GM19025 (cell line): ENCODE results near the gene CXCL8.

Experiments used
- ATAC-seq: cut with Tn5 transposase; IDR thresholded peaks from one replicate; pipeline ENCODE4 v1.9.1; 2021; ENCODE audit warnings: mild to moderate bottlenecking, low read depth, moderate library complexity; ENCODE audit not compliant: unreplicated experiment

The CXCL8 gene

GRCh38 chr4:73715659-73716058 lies 24.7 kb upstream of the CXCL8 start:
- no peak for ATAC-seq

GRCh38 chr4:73718375-73719373 lies 21.7 kb upstream of the CXCL8 start:
- peak; percentile 89 for ATAC-seq

GRCh38 chr4:73721435-73721834 lies 18.9 kb upstream of the CXCL8 start:
- ATAC-seq = no peak

- no peak for ATAC-seq
Measured at GRCh38 chr4:73721909-73722308, 18.5 kb upstream of the CXCL8 start.

GRCh38 chr4:73723023-73723422 lies 17.3 kb upstream of the CXCL8 start:
- no peak for ATAC-seq

- no peak for ATAC-seq
Measured at GRCh38 chr4:73723928-73724327, 16.4 kb upstream of the CXCL8 start.

GRCh38 chr4:73725510-73725909 lies 14.9 kb upstream of the CXCL8 start:
- no peak for ATAC-seq

GRCh38 chr4:73725985-73726384 lies 14.4 kb upstream of the CXCL8 start:
- ATAC-seq = no peak

- peak; percentile 65 for ATAC-seq
Measured at GRCh38 chr4:73727685-73728084, 12.7 kb upstream of the CXCL8 start.

GRCh38 chr4:73728091-73728741 lies 12.2 kb upstream of the CXCL8 start:
- no peak for ATAC-seq

- ATAC-seq = peak; percentile 55
Measured at GRCh38 chr4:73729534-73730165, 10.7 kb upstream of the CXCL8 start.

- ATAC-seq = no peak
Measured at GRCh38 chr4:73730292-73730691, 10.1 kb upstream of the CXCL8 start.

- ATAC-seq = no peak
Measured at GRCh38 chr4:73730867-73731266, 9.5 kb upstream of the CXCL8 start.

- ATAC-seq = no peak
Measured at GRCh38 chr4:73731968-73732610, 8.3 kb upstream of the CXCL8 start.

GRCh38 chr4:73732759-73733431 lies 7.5 kb upstream of the CXCL8 start:
- no peak for ATAC-seq

GRCh38 chr4:73734530-73735001 lies 5.8 kb upstream of the CXCL8 start:
- no peak for ATAC-seq

GRCh38 chr4:73735231-73735630 lies 5.1 kb upstream of the CXCL8 start:
- ATAC-seq = no peak

GRCh38 chr4:73741031-73741749 lies 821 bp downstream of the CXCL8 start:
- no peak for ATAC-seq

GRCh38 chr4:73741750-73742489 lies 1.6 kb downstream of the CXCL8 start:
- ATAC-seq = no peak
